Stomach (tissue), 4 donors: Measurements from ENCODE around the gene PKIB.
"Not testable (repeated sequence)": the region's sequence is repeated elsewhere in the genome, so short reads cannot be mapped to it uniquely, and the experiment has no call there.

Experiments
- EP300 ChIP-seq: sonication (generic); formaldehyde crosslinking; IDR thresholded peaks from one replicate; pipeline ENCODE4 v1.6.1; 2017; ENCODE audit warnings: antibody characterized with exemption
- POLR2A ChIP-seq, 4 donors: fragments of 450-650 bp; IDR thresholded peaks; one replicate each; pipeline ENCODE4 v1.6.1; 2016; ENCODE audit warnings: antibody characterized with exemption in 4 of 4, control low read depth in 2 of 4, mild to moderate bottlenecking in 1 of 4, moderate library complexity in 1 of 4

GRCh38 chr6:122744247-122744646 lies 134.0 kb downstream of the PKIB start:
- not testable (repeated sequence) for TF ChIP-seq EP300; POLR2A (IDR thresholded peaks at IDR 0.05)
